GM18861 (cell line): ENCODE results near the gene CTRB1.
"Not testable (repeated sequence)": the region's sequence is repeated elsewhere in the genome, so short reads cannot be mapped to it uniquely, and the experiment has no call there.

Experiments
- ATAC-seq: cut with Tn5 transposase; IDR thresholded peaks from one replicate; pipeline ENCODE4 v1.9.1; 2021; ENCODE audit not compliant: unreplicated experiment

CTRB1 gene

GRCh38 chr16:75203667-75204409 is 14.9 kb upstream of the CTRB1 start:
- no peak for ATAC-seq

DNA sequence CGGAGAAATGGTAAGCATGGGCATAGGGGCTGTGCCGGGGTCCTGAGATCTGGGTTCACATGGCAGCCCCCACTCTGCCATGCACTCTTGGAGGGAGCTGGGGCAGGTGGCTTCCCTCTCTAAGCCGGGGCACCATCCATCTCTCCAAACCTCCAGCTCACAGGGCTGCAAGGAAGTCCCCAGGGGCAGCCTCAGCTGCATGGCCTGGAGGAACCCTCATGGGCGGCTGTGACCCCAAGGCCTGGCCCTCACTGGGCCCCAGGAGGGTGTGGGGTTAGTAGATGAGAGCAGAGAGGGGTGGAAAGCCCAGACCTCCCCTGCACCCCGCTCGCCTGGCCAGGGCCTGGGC is 14.4 kb upstream of the CTRB1 start:
- no peak for ATAC-seq

DNA sequence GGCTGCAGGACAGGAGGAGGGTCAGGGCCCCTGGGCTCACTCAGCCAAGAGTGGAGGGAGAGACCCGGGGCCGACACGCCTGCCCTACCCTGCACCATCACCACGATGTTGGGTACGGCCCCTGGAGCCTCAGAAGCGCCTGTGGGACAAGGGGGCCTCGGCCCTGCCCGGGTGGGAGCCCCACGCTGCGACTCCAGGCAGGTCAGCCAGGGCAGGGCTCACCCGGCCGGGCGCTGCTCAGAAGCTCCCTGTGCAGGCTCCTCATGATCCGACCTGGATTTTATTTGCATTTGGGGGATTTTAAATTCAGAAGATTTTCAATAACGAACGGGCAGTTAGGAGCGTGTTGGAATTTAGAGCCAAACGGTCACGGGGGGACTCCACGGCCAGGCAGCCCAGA is 13.9 kb upstream of the CTRB1 start:
- not testable (repeated sequence) for ATAC-seq

GRCh38 chr16:75205438-75205837 is 13.3 kb upstream of the CTRB1 start:
- not testable (repeated sequence) for ATAC-seq

DNA sequence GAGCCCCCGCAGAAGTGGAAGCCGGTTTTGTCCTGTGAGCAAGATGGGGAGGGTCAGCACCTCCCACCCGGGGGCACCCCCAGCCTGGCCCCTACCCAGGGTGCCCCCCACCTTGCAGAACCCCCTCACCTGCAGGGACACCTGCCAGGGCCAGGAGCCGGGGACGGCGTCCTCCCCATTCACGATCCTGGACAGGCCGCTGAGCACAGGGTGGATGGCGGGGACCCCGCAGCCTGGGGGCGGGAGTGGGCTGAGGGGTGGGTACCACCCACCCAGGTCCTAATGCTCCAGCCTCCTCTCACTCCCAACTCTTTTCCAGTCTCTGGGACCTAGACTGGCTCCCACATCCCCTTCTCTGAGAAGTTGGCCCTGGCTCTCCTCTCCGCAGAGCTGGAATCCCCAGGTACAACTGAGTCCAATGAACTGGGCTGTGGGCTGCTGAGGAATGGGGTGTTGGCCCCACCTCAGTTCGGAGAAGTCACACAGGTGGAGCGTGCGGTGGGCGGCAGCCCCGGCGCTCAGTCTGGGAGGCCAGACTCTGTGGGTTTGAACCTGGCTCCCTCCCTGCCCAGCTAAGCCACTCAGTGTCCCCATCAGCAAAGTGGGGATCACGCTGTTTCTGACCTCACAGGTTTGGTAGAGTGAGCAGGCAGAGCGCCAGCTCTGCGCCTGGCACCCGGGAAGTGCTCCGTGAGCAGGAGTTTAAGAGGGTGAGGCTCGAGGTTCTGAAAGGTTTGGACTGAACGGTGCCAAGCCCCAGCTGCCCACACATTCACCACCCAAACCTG is 12.6 kb upstream of the CTRB1 start:
- not testable (repeated sequence) for ATAC-seq

DNA sequence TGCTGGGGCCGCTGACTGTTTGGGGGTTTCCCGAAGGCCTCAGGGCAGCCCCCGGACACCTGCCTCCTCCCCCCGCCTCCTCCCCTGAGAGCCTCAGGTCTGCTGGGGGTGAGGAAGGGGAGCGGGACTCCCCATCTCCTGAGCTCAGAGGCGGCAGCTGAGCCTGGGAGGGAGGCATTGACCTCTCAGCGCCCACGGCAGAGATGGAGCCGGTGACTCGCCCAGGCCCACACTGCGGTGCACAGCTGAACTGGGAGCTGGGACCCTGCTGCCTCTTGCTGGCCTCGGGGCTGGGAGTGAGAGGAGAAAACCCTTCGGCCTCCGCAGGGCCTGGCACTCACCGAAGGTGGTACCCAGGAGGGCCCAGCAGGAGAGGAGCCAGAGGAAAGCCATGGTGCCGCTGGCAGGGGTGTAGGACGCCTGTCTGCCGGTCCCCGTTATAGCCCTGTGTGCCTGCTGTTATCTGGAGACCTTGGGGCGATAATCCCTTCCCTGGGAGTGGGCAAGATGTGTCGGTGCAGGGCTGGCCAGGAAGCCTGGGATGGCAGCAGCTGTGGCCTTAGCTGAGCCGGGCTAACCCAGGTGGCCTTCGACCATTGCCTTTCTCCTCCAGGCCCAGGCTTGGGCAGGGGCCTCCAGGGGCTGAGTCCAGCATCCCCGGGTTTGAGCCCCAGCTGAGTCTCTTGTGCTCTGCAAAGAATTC is 11.9 kb upstream of the CTRB1 start, which contains the start of gene CTRB2:
TSS of gene CTRB2 (minus strand) at position 413 of the 703 bp plus-strand sequence. CDS start at position 393, 20 bp downstream.
- no peak for ATAC-seq

- ATAC-seq: no peak
Observed at GRCh38 chr16:75207831-75208230, 11.0 kb upstream of the CTRB1 start.

- ATAC-seq: no peak
Observed at GRCh38 chr16:75208242-75208825, 10.5 kb upstream of the CTRB1 start.

- ATAC-seq: no peak
Observed at GRCh38 chr16:75208861-75209505, 9.8 kb upstream of the CTRB1 start.

- not testable (repeated sequence) for ATAC-seq
Observed at GRCh38 chr16:75209514-75209913, 9.3 kb upstream of the CTRB1 start.

DNA sequence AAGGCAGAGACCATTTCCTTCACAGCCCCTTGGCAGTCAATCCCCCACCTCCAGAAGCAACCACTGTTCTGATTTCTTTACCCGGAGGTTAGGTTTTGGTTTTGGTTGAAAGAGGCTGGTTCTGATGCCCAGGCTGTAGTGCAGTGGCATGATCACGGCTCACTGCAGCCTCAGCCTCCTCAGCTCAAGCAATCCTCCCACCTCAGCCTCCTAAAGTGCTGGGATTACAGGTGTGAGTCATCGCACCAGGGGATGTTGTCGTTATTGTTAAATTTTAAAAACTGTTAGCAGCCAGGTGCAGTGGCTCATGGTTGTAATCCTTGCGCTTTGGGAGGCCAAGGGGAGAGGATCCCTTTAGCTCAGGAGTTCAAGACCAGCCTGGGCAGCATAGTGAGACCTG is 8.8 kb upstream of the CTRB1 start:
- ATAC-seq: no peak

GRCh38 chr16:75211286-75211685 is 7.5 kb upstream of the CTRB1 start:
- not testable (repeated sequence) for ATAC-seq

DNA sequence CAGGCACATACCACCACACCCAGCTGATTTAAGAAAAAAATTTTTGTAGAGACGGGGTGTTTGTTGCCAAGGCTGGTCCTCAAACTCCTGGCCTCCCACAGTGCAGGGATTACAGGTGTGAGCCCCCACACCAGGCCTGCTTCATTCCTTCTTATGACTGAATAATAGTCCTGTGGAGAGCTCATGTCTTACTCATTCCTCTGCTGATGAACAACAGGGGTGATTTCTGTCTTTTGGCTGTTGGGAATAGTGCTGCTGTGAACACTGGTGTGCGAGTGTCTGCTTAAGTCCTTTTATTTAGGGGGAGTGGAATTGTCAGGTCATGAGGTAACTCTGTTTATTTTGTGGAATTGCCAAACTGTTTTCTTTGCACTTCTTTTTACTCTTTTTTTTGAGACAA is 2.7 kb upstream of the CTRB1 start:
- no peak for ATAC-seq

DNA sequence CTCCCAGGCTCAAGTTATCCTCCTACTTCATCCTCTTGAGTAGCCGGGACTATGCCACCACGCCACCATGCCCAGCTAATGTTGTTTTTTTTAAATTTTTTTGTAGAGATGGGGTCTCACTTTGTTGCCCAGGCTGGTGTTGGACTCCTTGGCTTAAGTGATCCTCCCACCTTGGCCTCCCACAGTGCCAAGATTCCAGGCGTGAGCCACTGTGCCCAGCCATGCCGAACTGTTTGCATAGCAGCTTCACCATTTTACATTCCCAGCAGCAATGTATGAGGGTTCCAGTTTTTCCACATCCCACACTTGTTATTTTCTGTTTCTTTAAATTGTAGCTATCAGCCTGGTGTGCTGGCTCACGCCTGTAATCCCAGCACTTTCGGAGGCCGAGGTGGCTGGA is 2.2 kb upstream of the CTRB1 start:
- ATAC-seq: no peak

GRCh38 chr16:75217389-75217851 is 1.4 kb upstream of the CTRB1 start:
- no peak for ATAC-seq

- ATAC-seq: no peak
Observed at GRCh38 chr16:75219088-75219487, 300 bp downstream of the CTRB1 start.

- peak; percentile 81 for ATAC-seq
Observed at GRCh38 chr16:75219838-75220237, 1.1 kb downstream of the CTRB1 start.

GRCh38 chr16:75222271-75222783 is 3.5 kb downstream of the CTRB1 start:
- no peak for ATAC-seq

GRCh38 chr16:75223129-75223528 is 4.3 kb downstream of the CTRB1 start:
- not testable (repeated sequence) for ATAC-seq

- no peak for ATAC-seq
Observed at GRCh38 chr16:75224306-75225082, 5.7 kb downstream of the CTRB1 start.
